ENCODE results near the gene WSCD1. TPM values are rescaled to one million over a fixed set of nuclear protein-coding genes. Genes with fewer than 3 reads are reported as not detected.

Gene WSCD1
- total and polyA plus RNA-seq, 2 donors = 2.8 to 6.8 TPM

DNA sequence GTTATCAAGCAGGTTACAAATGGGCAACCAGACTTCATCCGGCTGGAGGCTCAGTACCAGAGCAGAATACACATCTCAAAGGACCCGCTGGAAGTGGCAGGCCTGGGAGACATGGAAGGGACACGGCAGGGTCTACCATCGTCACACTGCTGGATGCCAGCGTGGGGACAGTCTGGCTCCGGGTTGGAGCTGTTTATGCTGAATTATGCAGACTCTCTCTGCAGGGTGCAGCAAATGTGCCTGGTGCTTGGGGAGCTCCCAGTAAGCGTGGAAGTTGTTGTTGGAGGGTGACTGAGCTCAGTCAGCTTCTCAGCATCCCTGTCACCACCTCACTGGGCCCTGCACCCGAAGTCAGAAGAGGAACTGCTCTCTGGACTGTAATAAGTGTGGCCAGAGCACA lies 12.2 kb downstream of the WSCD1 start:
- no peak for DNase-seq (ENCODE audit: extremely low spot score)
- WGBS = 71% methylated on average over 8 of the region's 8 CpGs
- Histone ChIP-seq H3K36me3 (ENCODE audit: insufficient read depth) (no peaks in the 10 kb centered on the region), H3K27ac (ENCODE audit: low read depth) (no peak overlapping the region), H3K4me3 (ENCODE audit: low read depth, low read length) (no peak overlapping the region), H3K4me1 (ENCODE audit: insufficient read depth) (no peaks in the 10 kb centered on the region)

DNA sequence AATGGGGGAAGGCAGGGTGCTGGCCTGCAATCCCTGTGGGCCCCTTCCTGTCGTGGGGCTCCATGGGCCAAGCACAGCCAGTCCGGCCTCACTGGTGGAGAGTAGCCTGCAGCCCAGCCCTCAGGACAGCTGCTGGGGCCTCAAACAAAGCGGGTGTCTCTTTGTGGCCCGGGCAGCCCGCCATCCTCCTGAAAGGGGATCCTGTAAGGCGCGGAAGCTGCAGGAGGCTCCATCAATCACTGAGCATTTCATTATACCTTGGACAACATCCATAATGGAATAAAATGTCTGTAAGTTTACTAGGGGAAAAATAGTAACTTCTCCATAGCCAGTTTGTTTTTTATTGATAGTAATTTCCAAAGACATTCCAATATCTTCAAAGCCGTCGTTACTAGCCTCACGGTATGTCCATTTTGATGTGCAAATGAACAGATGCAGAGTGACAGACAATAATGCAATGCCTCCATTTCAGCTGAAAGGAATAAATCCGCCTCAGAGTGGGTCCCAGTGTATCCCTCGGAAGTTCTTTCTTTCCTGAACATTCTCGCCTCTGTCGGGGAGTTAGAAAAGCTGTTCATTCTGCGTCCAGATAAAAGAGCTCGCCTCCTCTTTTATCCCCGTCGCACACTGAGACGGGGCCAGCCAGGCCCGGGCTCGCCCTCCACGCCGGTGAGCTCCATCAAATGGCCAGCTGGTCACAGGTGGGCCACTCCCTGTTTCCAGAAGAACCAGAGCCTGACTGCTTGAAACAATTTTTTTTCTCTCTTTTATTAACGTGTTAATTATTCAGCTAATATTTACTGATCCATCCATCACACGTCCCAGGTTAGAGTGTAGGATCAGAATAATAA lies 14.4 kb downstream of the WSCD1 start:
- no peaks in the 10 kb centered on the region for H3K36me3 ChIP-seq (ENCODE audit: insufficient read depth)
- 53% methylated on average over 25 of the region's 25 CpGs for WGBS

DNA sequence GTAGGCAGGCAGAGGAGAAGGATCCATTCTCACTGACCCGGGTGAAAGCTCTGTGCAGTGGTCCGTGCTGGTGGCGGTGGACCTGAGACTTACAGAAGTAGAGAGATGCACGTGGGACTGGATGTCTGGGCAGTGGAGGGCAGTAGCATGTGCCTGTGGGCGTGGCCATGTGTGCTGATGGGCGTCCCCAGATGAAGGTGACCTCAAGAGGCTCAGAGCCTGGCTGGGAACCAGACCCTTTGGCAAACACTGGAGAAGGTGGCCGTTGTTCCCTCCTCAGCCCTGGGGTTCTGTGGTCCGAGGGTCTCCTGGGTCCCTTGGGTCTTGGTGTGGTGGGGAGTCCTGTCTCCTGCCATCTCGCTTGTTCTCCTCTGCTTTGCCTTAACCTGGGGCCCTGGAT lies 15.6 kb downstream of the WSCD1 start:
- Histone ChIP-seq H3K4me3 (ENCODE audit: low read depth, low read length) (no peak overlapping the region), H3K27ac (ENCODE audit: low read depth) (no peak overlapping the region), H3K4me1 (ENCODE audit: insufficient read depth) (no peaks in the 10 kb centered on the region), H3K36me3 (ENCODE audit: insufficient read depth) (no peaks in the 10 kb centered on the region)
- no peak for DNase-seq (ENCODE audit: extremely low spot score)
- 76% methylated on average over 9 of the region's 9 CpGs for WGBS

More for the DNA sequence above, 14.4 kb downstream of the WSCD1 start:
- DNase-seq (ENCODE audit: extremely low spot score) = no peak
- no peaks in the 10 kb centered on the region for H3K4me1 ChIP-seq (ENCODE audit: insufficient read depth)
- H3K4me3 ChIP-seq (ENCODE audit: low read depth, low read length) = no peak overlapping the region
- no peak overlapping the region for H3K27ac ChIP-seq (ENCODE audit: low read depth)

DNA sequence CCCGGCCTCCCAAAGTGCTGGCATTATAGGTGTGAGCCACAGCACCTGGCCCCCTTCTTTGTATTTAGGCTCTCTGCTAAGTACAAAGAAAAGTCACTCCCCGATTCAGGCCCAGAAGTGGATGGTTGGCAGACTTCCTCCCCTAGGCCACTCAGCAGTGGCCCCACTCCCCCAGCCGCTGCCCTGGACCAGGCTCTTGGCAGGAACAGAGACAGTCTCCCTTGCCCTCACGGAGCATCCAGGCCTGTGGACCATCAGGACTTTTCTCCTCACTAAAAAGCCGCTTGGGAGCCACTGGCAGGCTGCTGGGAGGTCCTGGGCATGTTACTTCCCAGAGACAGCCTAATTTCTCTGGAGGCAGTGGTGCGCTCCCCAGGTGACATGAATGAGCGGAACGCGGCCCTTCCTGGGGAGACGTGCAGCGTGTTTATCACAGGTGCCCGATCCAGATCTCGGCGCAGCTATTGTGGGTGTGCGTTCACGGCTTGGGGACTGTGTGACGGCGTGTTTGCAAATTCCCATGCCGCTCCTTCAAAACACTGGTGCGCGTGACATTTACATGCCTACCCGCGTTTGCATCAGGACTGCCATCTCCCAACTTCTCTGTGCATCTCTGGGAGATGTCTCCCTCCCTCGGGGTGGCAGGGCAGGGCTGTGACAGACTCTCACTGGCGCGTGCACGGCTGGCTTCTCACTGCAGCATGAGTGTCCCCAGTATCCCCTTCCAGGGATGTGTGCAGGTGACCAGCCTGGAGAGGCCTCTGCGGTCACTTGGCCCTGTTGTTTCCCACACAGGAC lies 16.6 kb downstream of the WSCD1 start:
- no peak overlapping the region for H3K27ac ChIP-seq (ENCODE audit: low read depth)
- H3K4me3 ChIP-seq (ENCODE audit: low read depth, low read length) = no peak overlapping the region
- 87% methylated on average over 28 of the region's 28 CpGs for WGBS
- no peaks in the 10 kb centered on the region for H3K36me3 ChIP-seq (ENCODE audit: insufficient read depth)
- no peaks in the 10 kb centered on the region for H3K4me1 ChIP-seq (ENCODE audit: insufficient read depth)
- no peak for DNase-seq (ENCODE audit: extremely low spot score)

DNA sequence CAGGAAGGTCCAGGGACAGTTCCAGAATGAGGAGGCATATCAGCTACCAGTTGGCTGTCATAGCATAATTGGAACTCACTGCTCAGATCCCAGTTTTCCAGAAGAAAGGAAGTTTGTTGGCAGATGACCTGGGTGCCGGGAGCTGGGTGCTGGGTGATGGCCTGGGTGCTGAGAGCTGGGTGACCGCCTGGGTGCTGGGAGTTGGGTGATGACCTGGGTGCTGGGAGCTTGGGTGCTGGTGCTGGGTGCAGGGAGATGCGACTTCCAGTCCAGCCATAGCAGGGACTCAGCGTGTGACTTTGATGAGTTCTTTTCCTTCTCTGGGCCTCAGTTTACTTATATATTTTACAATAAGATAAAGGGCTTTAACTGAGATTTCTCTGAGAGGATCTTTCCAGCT lies 18.0 kb downstream of the WSCD1 start:
- H3K27ac ChIP-seq (ENCODE audit: low read depth) = no peak overlapping the region
- no peak for DNase-seq (ENCODE audit: extremely low spot score)
- no peak overlapping the region for H3K4me3 ChIP-seq (ENCODE audit: low read depth, low read length)
- 91% methylated on average over 4 of the region's 4 CpGs for WGBS
- H3K36me3 ChIP-seq (ENCODE audit: insufficient read depth) = no peaks in the 10 kb centered on the region
- H3K4me1 ChIP-seq (ENCODE audit: insufficient read depth) = no peaks in the 10 kb centered on the region

DNA sequence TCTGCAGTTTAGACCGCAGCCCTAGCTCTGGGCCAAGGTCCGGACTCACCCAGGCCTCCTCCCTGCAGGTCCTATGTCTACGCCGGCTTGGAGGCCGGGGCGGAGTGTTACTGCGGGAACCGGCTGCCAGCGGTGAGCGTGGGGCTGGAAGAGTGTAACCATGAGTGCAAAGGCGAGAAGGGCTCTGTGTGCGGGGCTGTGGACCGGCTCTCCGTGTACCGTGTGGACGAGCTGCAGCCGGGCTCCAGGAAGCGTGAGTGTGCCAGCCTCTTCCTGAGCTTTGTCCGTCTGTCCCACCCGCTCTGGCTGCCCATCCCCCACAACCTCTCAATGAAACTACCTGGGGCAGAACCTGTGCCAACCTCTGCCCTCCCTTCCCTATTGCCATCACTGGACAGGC lies 20.1 kb downstream of the WSCD1 start:
- no peaks in the 10 kb centered on the region for H3K36me3 ChIP-seq (ENCODE audit: insufficient read depth)
- H3K4me1 ChIP-seq (ENCODE audit: insufficient read depth) = no peaks in the 10 kb centered on the region
- 81% methylated on average over 20 of the region's 20 CpGs for WGBS
- H3K4me3 ChIP-seq (ENCODE audit: low read depth, low read length) = no peak overlapping the region
- no peak overlapping the region for H3K27ac ChIP-seq (ENCODE audit: low read depth)
- DNase-seq (ENCODE audit: extremely low spot score) = no peak

DNA sequence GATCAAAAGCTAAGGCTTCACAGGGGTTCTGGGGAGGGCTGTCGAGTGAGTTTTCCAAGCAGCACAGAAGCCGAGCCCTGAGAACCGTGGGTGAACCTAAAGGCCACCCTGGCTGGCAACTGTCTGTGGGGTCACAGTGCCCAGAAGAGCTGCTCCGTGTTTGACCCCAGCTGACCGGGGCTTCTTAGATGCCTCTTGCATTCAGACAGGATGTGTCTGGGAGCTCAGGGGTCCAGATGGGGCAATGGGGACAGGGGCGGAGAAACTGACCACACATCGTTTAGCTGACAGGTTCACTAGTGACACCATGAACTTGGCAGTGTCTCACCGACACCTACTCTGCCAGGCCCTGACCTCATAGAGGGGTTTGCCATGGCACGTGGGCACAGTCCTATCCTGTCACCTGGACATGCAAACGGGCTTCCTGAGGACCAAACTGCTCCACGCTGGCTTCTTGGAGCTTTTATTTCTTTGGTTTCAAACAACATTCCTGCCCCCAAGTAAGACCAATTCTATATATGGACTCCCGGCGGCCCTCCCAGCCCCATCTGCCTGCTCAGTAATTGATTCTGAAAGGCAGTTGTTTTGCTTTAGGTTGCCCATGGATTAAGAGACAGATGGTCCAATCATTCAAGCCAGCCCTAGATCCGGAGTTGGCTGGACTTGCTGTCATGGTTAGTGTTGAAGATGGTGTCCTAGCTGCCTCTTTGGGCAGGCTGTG lies 22.2 kb downstream of the WSCD1 start:
- no peaks in the 10 kb centered on the region for H3K4me1 ChIP-seq (ENCODE audit: insufficient read depth)
- 77% methylated on average over 14 of the region's 14 CpGs for WGBS
- H3K36me3 ChIP-seq (ENCODE audit: insufficient read depth) = no peaks in the 10 kb centered on the region
- no peak overlapping the region for H3K4me3 ChIP-seq (ENCODE audit: low read depth, low read length)
- DNase-seq (ENCODE audit: extremely low spot score) = no peak
- no peak overlapping the region for H3K27ac ChIP-seq (ENCODE audit: low read depth)

DNA sequence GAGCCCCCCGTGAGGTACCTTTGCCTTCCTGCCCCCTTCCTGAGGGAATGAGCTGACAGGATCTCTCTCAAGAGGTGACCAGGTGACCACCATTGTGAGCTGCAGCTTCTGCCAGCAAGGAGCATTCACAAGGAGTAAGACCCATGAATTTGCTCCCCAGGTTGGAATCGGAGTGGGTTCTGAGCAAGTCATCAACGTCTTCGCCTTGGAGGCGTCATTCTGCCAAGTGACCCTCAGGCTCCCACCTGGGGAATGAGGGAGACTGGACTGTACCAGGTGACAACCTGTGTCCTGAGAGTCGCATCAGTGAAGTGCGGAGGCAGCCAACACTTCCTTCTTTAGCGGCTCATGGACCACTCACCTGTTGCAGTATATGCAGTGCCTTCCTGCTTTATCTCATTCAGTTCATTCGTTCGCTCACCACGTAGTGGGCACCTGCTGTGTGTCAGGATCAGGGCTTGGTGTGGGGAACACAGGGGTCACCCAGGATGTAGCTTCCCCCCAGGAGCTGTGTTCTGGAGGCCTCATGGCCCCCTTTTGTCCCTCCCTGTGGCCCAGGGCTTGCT lies 22.8 kb downstream of the WSCD1 start:
- no peak overlapping the region for H3K27ac ChIP-seq (ENCODE audit: low read depth)
- no peak overlapping the region for H3K4me3 ChIP-seq (ENCODE audit: low read depth, low read length)
- DNase-seq (ENCODE audit: extremely low spot score) = no peak
- no peaks in the 10 kb centered on the region for H3K4me1 ChIP-seq (ENCODE audit: insufficient read depth)
- no peaks in the 10 kb centered on the region for H3K36me3 ChIP-seq (ENCODE audit: insufficient read depth)
- WGBS = 89% methylated on average over 11 of the region's 11 CpGs

DNA sequence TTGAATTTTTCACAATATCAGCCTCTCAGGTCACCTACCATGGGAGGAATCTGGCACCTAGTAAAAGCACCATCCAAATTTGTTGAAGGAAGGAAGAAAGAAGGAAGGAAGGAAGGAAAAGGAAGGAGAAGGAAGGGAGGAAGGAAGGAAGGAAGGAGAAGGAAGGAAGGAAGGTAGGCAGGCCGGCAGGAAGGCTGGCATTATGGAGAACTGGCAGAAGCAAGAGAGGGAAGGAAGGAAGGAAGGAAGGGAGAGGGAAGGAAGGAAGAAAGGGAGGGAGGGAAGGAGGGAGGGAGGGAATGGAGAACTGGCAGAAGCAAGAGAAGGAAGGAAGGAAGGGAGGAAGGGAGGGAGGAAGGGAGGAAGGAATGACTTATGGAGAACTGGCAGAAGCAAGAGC lies 24.3 kb downstream of the WSCD1 start:
- Histone ChIP-seq H3K36me3 (ENCODE audit: insufficient read depth) (no peaks in the 10 kb centered on the region), H3K4me1 (ENCODE audit: insufficient read depth) (no peaks in the 10 kb centered on the region), H3K4me3 (ENCODE audit: low read depth, low read length) (no peak overlapping the region), H3K27ac (ENCODE audit: low read depth) (no peak overlapping the region)
- WGBS = 75% methylated on average over 1 of the region's 1 CpG
- DNase-seq (ENCODE audit: extremely low spot score) = no peak

DNA sequence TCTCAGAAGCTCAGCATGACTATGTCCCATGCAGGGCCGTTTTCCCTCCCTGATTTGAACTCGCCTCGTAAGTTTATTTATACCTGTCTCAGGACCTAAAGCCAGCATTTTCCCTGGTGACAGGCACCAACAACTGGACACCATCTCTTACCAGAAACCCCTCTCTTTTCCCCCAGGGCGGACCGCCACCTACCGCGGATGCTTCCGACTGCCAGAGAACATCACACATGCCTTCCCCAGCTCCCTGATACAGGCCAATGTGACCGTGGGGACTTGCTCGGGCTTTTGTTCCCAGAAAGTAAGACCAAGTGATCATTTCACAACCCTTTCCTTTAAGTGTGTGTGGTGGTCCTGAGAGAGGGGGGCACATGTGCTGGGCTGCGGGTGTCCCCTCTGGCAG lies 24.7 kb downstream of the WSCD1 start:
- Histone ChIP-seq H3K4me1 (ENCODE audit: insufficient read depth) (no peaks in the 10 kb centered on the region), H3K36me3 (ENCODE audit: insufficient read depth) (no peaks in the 10 kb centered on the region), H3K4me3 (ENCODE audit: low read depth, low read length) (no peak overlapping the region), H3K27ac (ENCODE audit: low read depth) (no peak overlapping the region)
- DNase-seq (ENCODE audit: extremely low spot score) = no peak
- 89% methylated on average over 11 of the region's 11 CpGs for WGBS

DNA sequence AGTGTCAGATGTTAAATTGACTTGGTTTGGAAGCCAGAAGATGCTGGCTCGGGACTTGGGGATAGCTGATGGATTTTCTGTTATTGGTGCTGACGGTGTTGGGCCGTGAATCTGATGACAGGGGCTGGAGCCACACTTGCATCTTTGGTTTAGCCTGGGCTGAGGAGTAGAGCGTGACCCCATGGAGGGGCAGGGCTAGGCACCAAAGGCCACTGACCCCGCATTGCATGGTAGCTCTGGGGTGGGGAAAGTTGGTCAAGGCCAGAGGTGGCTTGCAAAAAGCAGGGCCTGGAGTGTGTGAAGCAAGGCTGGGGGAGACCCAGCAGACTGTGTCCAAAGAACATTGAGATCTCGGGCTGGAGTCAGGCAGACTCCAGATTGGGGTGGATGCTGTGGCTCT lies 25.3 kb downstream of the WSCD1 start:
- H3K4me1 ChIP-seq (ENCODE audit: insufficient read depth) = no peaks in the 10 kb centered on the region
- H3K27ac ChIP-seq (ENCODE audit: low read depth) = no peak overlapping the region
- 80% methylated on average over 6 of the region's 6 CpGs for WGBS
- no peak for DNase-seq (ENCODE audit: extremely low spot score)
- no peak overlapping the region for H3K4me3 ChIP-seq (ENCODE audit: low read depth, low read length)
- no peaks in the 10 kb centered on the region for H3K36me3 ChIP-seq (ENCODE audit: insufficient read depth)

DNA sequence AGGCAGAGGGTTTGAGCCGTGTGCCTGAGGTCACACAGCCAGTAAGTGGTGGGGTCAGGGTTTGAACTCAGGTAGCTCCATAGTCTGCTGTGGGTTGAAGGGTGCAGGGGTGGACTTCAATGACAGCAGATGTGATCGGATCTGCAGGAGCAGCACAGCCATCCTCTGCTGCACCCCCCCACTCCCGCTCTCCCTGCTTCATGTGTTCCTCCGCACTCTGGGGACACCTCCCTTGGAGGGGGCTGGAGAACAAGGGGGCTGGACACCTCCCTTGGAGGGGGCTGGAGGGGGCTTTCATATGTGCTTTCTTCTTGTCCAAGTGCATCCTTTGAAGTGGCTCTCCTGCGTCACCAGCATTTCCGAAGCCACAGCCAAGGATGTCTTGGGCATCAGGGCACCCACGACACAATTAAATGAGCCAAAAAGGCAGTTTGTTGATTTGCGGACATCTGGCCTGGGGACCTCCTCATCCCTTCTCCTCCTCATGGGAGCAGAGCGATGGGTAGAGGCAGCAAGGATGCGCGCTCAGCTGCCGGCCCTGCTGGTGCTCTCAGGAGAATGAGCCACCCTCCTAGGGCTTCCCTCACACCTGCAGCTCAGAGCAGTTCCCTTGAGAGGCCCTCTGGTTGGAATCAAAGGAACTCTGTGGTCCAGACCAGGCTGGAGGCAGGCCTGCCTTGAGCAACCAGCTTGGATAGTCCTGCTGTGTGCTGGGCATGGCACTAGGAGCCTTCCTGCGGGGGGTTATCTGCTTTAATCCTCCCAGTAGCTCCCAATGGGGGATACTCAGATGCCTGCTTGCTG lies 26.2 kb downstream of the WSCD1 start:
- no peak overlapping the region for H3K4me3 ChIP-seq (ENCODE audit: low read depth, low read length)
- H3K27ac ChIP-seq (ENCODE audit: low read depth) = no peak overlapping the region
- H3K4me1 ChIP-seq (ENCODE audit: insufficient read depth) = no peaks in the 10 kb centered on the region
- no peaks in the 10 kb centered on the region for H3K36me3 ChIP-seq (ENCODE audit: insufficient read depth)
- 87% methylated on average over 13 of the region's 13 CpGs for WGBS
- DNase-seq (ENCODE audit: extremely low spot score) = no peak

DNA sequence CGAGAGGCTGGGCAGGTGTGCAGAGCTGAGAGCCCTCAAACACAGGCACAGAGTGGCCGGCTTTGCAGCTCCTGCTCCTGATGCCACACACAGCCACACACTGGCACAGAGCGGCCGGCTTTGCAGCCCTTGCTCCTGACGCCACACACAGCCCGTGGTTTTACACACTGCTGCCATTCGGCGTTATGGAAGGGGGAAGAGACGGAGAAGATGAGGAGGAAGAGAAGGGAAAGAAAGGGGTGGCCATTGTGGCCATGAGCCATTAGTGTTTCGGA lies 26.8 kb downstream of the WSCD1 start:
- Histone ChIP-seq H3K36me3 (ENCODE audit: insufficient read depth) (no peaks in the 10 kb centered on the region), H3K27ac (ENCODE audit: low read depth) (no peak overlapping the region), H3K4me1 (ENCODE audit: insufficient read depth) (no peaks in the 10 kb centered on the region), H3K4me3 (ENCODE audit: low read depth, low read length) (no peak overlapping the region)
- WGBS = 84% methylated on average over 10 of the region's 10 CpGs
- DNase-seq (ENCODE audit: extremely low spot score) = no peak

Measured in urinary bladder (tissue), 4 donors.